Ureter (tissue), 1 donor: ENCODE data around the gene NSG2. TPM values are rescaled to one million over a fixed set of nuclear protein-coding genes. Genes with fewer than 3 reads are reported as not detected.

Experiments
- DNase-seq: peaks from one replicate; pipeline ENCODE4 v3.0.0-alpha.2; 2020; ENCODE audit warnings: low spot score
- total RNA-seq: library from RNA; stranded (reverse); gene quantifications from one replicate; pipeline ENCODE4 v1.2.4, GENCODE V29; 2023
- donor health status: DM: yes; HTN: yes; CAD: no.

The NSG2 gene
- total RNA-seq, 1 donor from 2014 or later: not detected

DNA sequence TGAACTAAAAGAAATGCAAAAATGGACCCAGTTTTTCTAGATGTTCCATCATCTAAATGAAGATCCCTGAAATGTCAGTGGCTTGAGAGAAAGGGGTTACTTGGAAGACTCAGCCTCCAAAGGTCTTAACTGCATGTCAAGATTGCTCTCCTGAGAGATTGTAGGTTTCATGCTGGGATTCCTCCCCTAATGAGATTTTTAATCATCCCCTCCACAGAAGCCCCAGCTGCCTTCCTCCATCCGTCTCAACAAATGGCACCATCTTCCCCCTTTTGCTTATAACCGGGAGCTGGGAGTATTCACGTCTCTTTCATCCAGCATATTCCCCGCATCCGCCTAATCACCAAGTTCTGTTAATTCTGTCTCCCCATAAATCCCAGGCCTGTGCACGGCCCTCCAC is 104.5 kb downstream of the NSG2 start:
- no peak for DNase-seq

DNA sequence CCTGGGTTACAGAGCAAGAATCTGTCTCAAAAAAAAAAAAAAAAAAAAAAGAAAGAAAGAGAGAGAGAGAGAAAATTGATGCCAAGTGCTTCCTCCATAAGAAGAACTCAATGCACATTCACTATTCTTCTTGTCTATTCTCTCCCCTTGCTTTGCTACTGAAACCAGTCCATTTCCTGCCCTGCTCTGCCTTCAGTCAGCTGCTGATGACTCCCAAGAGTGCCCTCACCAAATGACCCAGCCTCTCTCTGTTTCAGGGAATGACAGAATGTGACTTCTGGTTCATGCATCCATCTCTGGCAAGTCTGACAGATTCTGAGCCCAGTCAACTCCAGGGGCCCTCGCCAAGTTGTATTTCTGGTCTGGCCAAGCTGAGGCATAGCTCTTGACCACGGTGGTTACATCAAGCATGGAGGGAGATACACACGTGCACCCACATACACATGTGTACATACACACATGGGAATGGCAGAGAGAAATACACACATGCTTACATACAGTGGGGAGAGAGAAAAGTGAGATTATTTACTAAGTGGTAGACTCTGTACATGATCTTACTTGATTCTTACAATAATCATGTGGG is 106.2 kb downstream of the NSG2 start:
- DNase-seq: no peak

DNA sequence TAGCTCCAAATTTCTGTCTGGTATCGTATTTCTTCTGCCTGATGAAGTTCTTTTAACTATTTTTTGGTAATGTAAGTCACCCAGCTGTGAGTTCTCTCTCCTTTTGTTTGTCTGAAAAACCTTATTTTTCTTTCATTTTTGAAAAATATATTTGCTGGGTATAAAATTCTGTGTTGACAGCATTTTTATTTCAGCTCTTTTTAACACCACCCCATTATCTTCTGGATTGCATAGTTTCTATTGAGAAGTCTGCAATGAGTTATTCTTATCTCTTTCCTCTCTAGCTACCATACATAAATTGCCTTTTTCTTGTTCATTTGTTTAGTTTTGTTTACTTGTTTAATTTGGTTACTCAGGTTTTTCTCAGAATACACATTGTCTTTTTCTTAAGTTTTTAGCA is 109.1 kb downstream of the NSG2 start:
- DNase-seq: no peak

DNA sequence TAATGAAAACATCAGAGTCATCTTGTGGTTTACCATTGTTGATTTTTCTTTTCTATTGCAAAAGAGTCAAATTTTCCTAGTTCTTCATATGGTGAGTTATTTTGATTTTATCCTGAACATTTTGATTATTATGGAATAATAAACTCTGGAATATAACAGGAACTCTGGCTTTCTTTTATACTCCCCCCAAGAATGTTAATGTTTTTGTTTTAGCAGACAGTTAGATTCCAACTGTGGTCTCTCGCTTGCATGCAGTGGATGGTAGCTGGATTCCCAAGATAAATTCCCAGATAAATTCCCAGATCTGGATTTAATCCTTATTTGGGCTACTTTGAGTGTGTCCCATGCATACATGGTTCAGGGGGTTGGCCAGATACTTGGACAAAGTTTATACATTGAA is 109.8 kb downstream of the NSG2 start:
- no peak for DNase-seq

DNA sequence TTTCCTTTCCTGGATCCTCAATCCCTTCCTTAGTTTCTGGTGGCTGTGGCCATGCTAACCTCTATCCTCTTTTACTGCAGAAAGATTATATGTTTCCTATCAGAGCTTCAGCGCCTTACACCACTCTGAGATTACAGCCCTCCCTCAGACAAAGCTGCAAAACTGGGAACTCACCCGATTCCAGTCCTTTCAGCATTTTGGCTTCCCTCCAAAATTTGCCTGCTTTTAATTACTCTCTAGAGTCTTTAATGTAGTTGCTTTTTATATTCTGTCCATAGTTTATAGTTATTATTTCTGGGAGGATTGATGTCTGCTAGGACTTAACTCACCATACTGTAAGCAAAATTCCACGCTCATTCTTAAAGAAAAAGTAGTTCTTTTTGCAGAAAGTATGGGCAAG is 110.2 kb downstream of the NSG2 start:
- DNase-seq: no peak

DNA sequence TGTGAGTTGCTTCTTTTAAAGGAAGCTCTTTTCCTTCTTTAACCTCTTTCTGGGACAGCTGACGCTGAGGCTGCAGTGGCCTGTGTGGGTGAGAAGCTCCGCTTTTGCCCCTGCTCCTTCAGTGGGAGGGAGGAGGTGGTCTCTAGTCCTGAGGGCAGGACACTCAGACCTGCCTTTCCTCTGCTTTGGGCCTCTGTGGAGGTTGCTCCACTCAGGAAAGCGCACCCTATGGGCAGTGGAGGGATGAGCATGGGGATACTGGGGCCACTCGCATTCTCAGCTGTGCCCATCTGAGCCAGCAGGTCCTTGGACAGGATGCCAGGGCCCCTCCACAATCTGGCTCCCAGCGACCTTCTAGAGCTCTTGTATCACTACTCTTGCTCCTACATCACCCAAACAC is 111.5 kb downstream of the NSG2 start:
- DNase-seq: no peak

Other genes starting within 250 kb of the NSG2 start
- 56.4 TPM for gene CPEB4, start 157.4 kb upstream of the NSG2 start, total RNA-seq
- gene C5orf47, start 56.5 kb upstream of the NSG2 start, total RNA-seq: not detected